Prostate gland (tissue), 2 donors: ENCODE results near the gene ADAMTS1.

ENCODE experiments used
- POLR2A ChIP-seq: fragments of 450-650 bp; IDR thresholded peaks from one replicate; pipeline ENCODE4 v1.6.1; 2016; ENCODE audit warnings: antibody characterized with exemption, mild to moderate bottlenecking
- TF ChIP-seq, protein P1 (sequence below), 4 experiments: fragments of 200-600 bp in 2 of 4; fragments of 450-650 bp in 2 of 4; sonication (generic) in 2 of 4; IDR thresholded peaks; 1 replicate in 3 of 4; 2 replicates in 1 of 4; pipeline ENCODE4 v1.5.1; 2016 to 2019; ENCODE audit warnings: antibody characterized with exemption in 4 of 4, mild to moderate bottlenecking in 2 of 4, moderate library complexity in 2 of 4

DNA sequence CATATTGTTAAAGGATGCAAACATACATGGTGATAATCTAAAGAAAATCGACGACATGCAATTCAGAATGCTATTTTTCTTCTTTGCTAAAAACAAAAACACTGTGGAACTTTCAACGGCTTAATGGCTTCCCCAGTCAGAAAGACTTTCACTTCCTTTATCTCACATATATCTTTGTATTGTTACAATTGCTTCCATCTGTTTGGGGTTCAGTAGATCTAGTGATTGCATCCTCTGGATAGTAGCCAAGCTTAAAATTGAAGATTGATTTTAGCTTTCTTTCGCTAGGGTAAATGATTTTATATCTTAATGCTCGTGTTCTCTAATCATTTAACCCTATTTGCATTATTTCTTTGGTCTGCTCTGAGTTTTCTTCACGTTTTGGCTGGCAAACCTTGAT is 31.8 kb upstream of the ADAMTS1 start:
- TF ChIP-seq, protein P1, sequence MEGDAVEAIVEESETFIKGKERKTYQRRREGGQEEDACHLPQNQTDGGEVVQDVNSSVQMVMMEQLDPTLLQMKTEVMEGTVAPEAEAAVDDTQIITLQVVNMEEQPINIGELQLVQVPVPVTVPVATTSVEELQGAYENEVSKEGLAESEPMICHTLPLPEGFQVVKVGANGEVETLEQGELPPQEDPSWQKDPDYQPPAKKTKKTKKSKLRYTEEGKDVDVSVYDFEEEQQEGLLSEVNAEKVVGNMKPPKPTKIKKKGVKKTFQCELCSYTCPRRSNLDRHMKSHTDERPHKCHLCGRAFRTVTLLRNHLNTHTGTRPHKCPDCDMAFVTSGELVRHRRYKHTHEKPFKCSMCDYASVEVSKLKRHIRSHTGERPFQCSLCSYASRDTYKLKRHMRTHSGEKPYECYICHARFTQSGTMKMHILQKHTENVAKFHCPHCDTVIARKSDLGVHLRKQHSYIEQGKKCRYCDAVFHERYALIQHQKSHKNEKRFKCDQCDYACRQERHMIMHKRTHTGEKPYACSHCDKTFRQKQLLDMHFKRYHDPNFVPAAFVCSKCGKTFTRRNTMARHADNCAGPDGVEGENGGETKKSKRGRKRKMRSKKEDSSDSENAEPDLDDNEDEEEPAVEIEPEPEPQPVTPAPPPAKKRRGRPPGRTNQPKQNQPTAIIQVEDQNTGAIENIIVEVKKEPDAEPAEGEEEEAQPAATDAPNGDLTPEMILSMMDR (IDR thresholded peaks at IDR 0.05): no peak
- TF ChIP-seq POLR2A: no peak
